Panc1 (cell line): ENCODE data around the gene MVK.

Source experiments
- SIN3A ChIP-seq: IDR thresholded peaks from 2 replicates; pipeline ENCODE4 v1.6.1; 2012; ENCODE audit warnings: low read depth, mild to moderate bottlenecking, low read length, moderate library complexity, borderline replicate concordance; ENCODE audit not compliant: insufficient read depth
- TF ChIP-seq, protein P1 (sequence below): fragments of 450-650 bp; IDR thresholded peaks from 2 replicates; pipeline ENCODE4 v1.5.1; 2017; ENCODE audit warnings: mild to moderate bottlenecking

GRCh38 chr12:109551108-109551507 lies 22.5 kb upstream of the MVK start:
- TF ChIP-seq, protein P1, sequence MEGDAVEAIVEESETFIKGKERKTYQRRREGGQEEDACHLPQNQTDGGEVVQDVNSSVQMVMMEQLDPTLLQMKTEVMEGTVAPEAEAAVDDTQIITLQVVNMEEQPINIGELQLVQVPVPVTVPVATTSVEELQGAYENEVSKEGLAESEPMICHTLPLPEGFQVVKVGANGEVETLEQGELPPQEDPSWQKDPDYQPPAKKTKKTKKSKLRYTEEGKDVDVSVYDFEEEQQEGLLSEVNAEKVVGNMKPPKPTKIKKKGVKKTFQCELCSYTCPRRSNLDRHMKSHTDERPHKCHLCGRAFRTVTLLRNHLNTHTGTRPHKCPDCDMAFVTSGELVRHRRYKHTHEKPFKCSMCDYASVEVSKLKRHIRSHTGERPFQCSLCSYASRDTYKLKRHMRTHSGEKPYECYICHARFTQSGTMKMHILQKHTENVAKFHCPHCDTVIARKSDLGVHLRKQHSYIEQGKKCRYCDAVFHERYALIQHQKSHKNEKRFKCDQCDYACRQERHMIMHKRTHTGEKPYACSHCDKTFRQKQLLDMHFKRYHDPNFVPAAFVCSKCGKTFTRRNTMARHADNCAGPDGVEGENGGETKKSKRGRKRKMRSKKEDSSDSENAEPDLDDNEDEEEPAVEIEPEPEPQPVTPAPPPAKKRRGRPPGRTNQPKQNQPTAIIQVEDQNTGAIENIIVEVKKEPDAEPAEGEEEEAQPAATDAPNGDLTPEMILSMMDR = no peak
- TF ChIP-seq SIN3A = no peak
